ENCODE data around the gene PLEK2. TPM values are rescaled to one million over a fixed set of nuclear protein-coding genes. Genes with fewer than 3 reads are reported as not detected.

PLEK2 gene
- total RNA-seq, 1 donor from 2014 or later, result not detected

DNA sequence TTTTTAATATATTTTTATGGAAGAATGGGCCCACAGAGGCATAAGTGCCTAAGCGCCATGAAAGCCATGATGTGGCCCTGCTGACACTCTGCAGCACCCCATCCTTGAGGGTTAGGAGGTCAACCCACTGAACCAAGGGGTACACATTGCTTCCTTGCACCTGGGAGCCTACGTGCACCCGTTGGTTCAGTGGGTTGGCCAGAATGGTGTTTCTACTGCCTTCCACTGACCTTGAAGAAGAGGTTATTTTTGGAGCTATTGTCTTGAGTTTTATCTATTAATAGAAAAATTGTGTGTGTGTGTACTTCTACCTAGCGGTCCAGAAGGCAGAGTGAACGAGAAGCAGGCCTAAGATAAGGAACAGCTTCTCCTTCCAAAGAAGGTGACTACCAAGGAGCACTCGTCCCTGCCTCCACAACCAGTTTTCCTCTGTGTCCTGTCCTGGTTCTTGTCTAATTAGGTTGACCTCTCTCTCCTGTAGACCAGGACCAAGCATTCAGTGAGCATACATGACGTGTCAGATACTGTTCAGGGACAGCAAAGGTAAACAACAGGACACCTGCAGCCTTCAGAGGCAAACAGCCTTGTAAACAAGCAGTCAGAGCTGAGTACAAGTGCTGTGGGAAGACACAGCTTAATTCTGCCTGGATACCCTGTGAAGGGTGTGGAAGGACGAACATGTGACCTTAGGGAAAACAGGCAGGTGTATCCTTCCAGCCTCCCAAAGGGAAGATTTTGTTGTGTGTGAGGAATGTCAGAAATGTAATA is 30.4 kb upstream of the PLEK2 start:
- no peak for DNase-seq (ENCODE audit: low spot score)
- no peaks in the 10 kb centered on the region for H3K27me3 ChIP-seq
- no peaks in the 10 kb centered on the region for H4K20me1 ChIP-seq (ENCODE audit: low read depth)
- no peak overlapping the region for H3K4me3 Mint-ChIP-seq
- H3K36me3 ChIP-seq, result no peaks in the 10 kb centered on the region
- no peak overlapping the region for H3K4me3 ChIP-seq
- no peaks in the 10 kb centered on the region for H3K9me3 Mint-ChIP-seq
- no peak overlapping the region for H3K9ac ChIP-seq
- H3K9me3 ChIP-seq (ENCODE audit: low read depth), result no peaks in the 10 kb centered on the region
- no peaks in the 10 kb centered on the region for H3K4me1 ChIP-seq
- H3K4me1 Mint-ChIP-seq, result no peaks in the 10 kb centered on the region
- H3K27ac Mint-ChIP-seq, result no peak overlapping the region
- H3F3A ChIP-seq (ENCODE audit: low read depth), result no peaks in the 10 kb centered on the region
- H3K27me3 Mint-ChIP-seq (ENCODE audit: insufficient read depth, low read depth), result peaks cover 12% of the 10 kb centered on the region
- no peak for TF ChIP-seq EZH2phosphoT487 (IDR thresholded peaks at IDR 0.05)
- TF ChIP-seq, protein P1, sequence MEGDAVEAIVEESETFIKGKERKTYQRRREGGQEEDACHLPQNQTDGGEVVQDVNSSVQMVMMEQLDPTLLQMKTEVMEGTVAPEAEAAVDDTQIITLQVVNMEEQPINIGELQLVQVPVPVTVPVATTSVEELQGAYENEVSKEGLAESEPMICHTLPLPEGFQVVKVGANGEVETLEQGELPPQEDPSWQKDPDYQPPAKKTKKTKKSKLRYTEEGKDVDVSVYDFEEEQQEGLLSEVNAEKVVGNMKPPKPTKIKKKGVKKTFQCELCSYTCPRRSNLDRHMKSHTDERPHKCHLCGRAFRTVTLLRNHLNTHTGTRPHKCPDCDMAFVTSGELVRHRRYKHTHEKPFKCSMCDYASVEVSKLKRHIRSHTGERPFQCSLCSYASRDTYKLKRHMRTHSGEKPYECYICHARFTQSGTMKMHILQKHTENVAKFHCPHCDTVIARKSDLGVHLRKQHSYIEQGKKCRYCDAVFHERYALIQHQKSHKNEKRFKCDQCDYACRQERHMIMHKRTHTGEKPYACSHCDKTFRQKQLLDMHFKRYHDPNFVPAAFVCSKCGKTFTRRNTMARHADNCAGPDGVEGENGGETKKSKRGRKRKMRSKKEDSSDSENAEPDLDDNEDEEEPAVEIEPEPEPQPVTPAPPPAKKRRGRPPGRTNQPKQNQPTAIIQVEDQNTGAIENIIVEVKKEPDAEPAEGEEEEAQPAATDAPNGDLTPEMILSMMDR (IDR thresholded peaks at IDR 0.05), result no peak
- no peak for TF ChIP-seq EZH2 (IDR thresholded peaks at IDR 0.05)
- no peaks in the 10 kb centered on the region for H3K36me3 Mint-ChIP-seq
- H3K4me2 ChIP-seq, result no peak overlapping the region
- H3K27ac ChIP-seq, result no peak overlapping the region
- no peak overlapping the region for H2AFZ ChIP-seq (replicated peaks)
- no peaks in the 10 kb centered on the region for H3K79me2 ChIP-seq (ENCODE audit: low read depth)

DNA sequence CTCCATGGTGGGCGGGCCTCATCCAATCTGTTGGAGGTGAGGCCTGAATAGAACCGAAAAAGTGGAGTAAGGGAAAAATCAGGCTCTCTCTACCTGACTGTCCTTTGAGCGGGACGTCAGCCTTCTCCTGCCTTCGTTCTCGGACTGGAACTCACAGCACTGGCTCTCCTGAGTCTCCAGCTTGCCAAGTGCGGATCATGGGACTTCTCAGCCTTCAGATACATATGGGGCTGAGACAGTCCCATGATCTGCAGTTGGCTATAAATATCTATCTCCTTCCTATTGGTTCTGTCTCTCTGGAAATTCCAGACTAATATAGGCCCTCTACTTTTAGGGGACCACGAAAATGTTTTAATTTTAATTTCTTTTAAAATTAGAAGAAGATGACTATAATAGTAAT is 29.7 kb upstream of the PLEK2 start:
- Histone ChIP-seq H3K4me3 (no peak overlapping the region), H3K4me2 (no peak overlapping the region), H3K9ac (no peak overlapping the region), H3K36me3 (no peaks in the 10 kb centered on the region), H3K27ac (no peak overlapping the region), H3K9me3 (ENCODE audit: low read depth) (no peaks in the 10 kb centered on the region), H2AFZ (replicated peaks) (no peak overlapping the region), H3K79me2 (ENCODE audit: low read depth) (no peaks in the 10 kb centered on the region), H3F3A (ENCODE audit: low read depth) (no peaks in the 10 kb centered on the region), H3K4me1 (no peaks in the 10 kb centered on the region), H3K27me3 (no peaks in the 10 kb centered on the region), H4K20me1 (ENCODE audit: low read depth) (no peaks in the 10 kb centered on the region)
- Mint-ChIP-seq H3K36me3 (no peaks in the 10 kb centered on the region), H3K4me3 (no peak overlapping the region), H3K4me1 (peaks cover 3% of the 10 kb centered on the region), H3K27me3 (ENCODE audit: insufficient read depth, low read depth) (peaks cover 12% of the 10 kb centered on the region), H3K27ac (no peak overlapping the region), H3K9me3 (no peaks in the 10 kb centered on the region)
- no peak for DNase-seq (ENCODE audit: low spot score)
- TF ChIP-seq EZH2phosphoT487 (IDR thresholded peaks at IDR 0.05), result no peak
- TF ChIP-seq, protein P1 (IDR thresholded peaks at IDR 0.05), result no peak
- no peak for TF ChIP-seq EZH2 (IDR thresholded peaks at IDR 0.05)

DNA sequence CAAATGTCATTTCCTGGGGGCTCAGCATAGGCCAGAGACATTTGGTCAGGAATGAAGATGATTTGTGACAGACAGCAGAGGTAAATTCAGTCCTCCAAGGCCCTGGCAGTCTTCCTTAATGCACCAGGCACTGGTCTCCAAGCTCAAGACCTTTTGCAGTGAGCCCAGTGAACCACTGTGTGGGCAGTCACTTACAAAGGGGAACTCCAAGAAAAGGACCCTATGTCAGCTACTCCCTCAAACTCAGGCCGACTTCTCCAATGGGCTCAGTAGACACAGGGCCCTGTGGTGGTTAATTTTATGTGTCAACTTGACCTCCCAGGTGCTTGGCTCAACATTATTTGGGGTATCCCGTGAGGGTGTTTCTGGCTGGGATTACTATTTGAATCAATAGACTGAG is 29.3 kb upstream of the PLEK2 start:
- no peaks in the 10 kb centered on the region for H3K36me3 ChIP-seq
- no peak overlapping the region for H3K27ac Mint-ChIP-seq
- H3K9me3 ChIP-seq (ENCODE audit: low read depth), result no peaks in the 10 kb centered on the region
- no peak overlapping the region for H3K4me3 ChIP-seq
- no peaks in the 10 kb centered on the region for H3F3A ChIP-seq (ENCODE audit: low read depth)
- no peaks in the 10 kb centered on the region for H3K79me2 ChIP-seq (ENCODE audit: low read depth)
- DNase-seq (ENCODE audit: low spot score), result no peak
- no peaks in the 10 kb centered on the region for H3K4me1 ChIP-seq
- H3K4me3 Mint-ChIP-seq, result no peak overlapping the region
- H3K4me2 ChIP-seq, result no peak overlapping the region
- peaks cover 12% of the 10 kb centered on the region for H3K27me3 Mint-ChIP-seq (ENCODE audit: insufficient read depth, low read depth)
- TF ChIP-seq EZH2 (IDR thresholded peaks at IDR 0.05) (no peak), EZH2phosphoT487 (IDR thresholded peaks at IDR 0.05) (no peak)
- TF ChIP-seq, protein P1 (IDR thresholded peaks at IDR 0.05), result no peak
- H3K27me3 ChIP-seq, result no peaks in the 10 kb centered on the region
- H3K36me3 Mint-ChIP-seq, result no peaks in the 10 kb centered on the region
- peaks cover 3% of the 10 kb centered on the region for H3K4me1 Mint-ChIP-seq
- H2AFZ ChIP-seq (replicated peaks), result no peak overlapping the region
- no peak overlapping the region for H3K9ac ChIP-seq
- no peaks in the 10 kb centered on the region for H4K20me1 ChIP-seq (ENCODE audit: low read depth)
- H3K9me3 Mint-ChIP-seq, result no peaks in the 10 kb centered on the region
- H3K27ac ChIP-seq, result no peak overlapping the region
